A549 (cell line): ENCODE data around the gene B3GLCT. TPM values are rescaled to one million over a fixed set of nuclear protein-coding genes. Genes with fewer than 3 reads are reported as not detected.
A peak's percentile ranks its signal among the peaks of the same experiment; 100 is the strongest.

Experiments used
- ATAC-seq, 2 experiments: fragments of 200-7000 bp in 1 of 2; fragments of >200 bp in 1 of 2; cut with Nextera tagmentation in 1 of 2; cut with Tn5 transposase in 1 of 2; 3 replicates each; pipeline versions ENCODE4 v1.8.0 to v1.9.1; 2018 to 2020; ENCODE audit warnings: mild to moderate bottlenecking in 1 of 2, moderate library complexity in 1 of 2
- CTCF ChIA-PET: fragments of 300-600 bp; sonication (Branson Sonifier 250); formaldehyde crosslinking; extraction: SDS; loops from one replicate; lab custom pipeline; 2021; ENCODE audit warnings: antibody characterized with exemption, inconsistent platforms; lab: Yijun Ruan, JAX
- POLR2A ChIA-PET: fragments of 350-600 bp; formaldehyde crosslinking; extraction: SDS; loops from one replicate; lab custom pipeline; 2021; ENCODE audit warnings: antibody characterized with exemption, inconsistent platforms; lab: Yijun Ruan, JAX
- DNase-seq, 2 experiments: peaks; one replicate each; pipeline versions ENCODE4 v3.0.0 to v3.0.0-alpha.2; 2011 to 2016; ENCODE audit warnings: low read depth in 1 of 2, low spot score in 1 of 2
- FAIRE-seq: peaks from 2 replicates; lab custom pipeline; 2011; peaks lifted over from hg19 to GRCh38; lab: Jason Lieb, UNC
- H3K27ac ChIP-seq, 2 experiments: fragments of >200 bp; sonication (Bioruptor Twin); formaldehyde crosslinking; 3 replicates each; pipeline ENCODE4 v1.5.1; 2016 to 2017
- H3K4me1 ChIP-seq: fragments of >200 bp; sonication (Bioruptor Twin); formaldehyde crosslinking; 3 replicates; pipeline ENCODE4 v1.6.1; 2016
- H3K4me2 ChIP-seq: fragments of >200 bp; sonication (Bioruptor Twin); formaldehyde crosslinking; 3 replicates; pipeline ENCODE4 v1.6.1; 2016
- H3K4me3 ChIP-seq: fragments of >200 bp; sonication (Bioruptor Twin); formaldehyde crosslinking; 3 replicates; pipeline ENCODE4 v1.5.1; 2016
- H3K9me3 ChIP-seq: fragments of >200 bp; sonication (Bioruptor Twin); formaldehyde crosslinking; 3 replicates; pipeline ENCODE4 v1.6.1; 2016
- ATOH8 ChIP-seq: fragments of 250-450 bp; sonication (Bioruptor Pico); IDR thresholded peaks from 2 replicates; pipeline ENCODE4 v1.5.0; 2020; ENCODE audit warnings: low read depth, mild to moderate bottlenecking, moderate library complexity
- CEBPB ChIP-seq, 2 experiments: fragments of >200 bp in 1 of 2; sonication (Bioruptor Twin) in 1 of 2; formaldehyde crosslinking in 1 of 2; IDR thresholded peaks; 2 replicates each; pipeline ENCODE4 v1.6.1; 2012 to 2016
- CHD4 ChIP-seq: fragments of 200-600 bp; sonication (generic); IDR thresholded peaks from 2 replicates; pipeline ENCODE4 v1.6.1; 2016; ENCODE audit warnings: antibody characterized with exemption, mild to moderate bottlenecking, borderline replicate concordance
- EP300 ChIP-seq, 2 experiments: fragments of >200 bp; sonication (Bioruptor Twin); formaldehyde crosslinking; IDR thresholded peaks; 2 replicates in 1 of 2; 3 replicates in 1 of 2; pipeline ENCODE4 v1.6.1; 2016 to 2017
- FOSL2 ChIP-seq, 2 experiments: fragments of 450-650 bp in 1 of 2; fragments of >200 bp in 1 of 2; sonication (Bioruptor Twin) in 1 of 2; formaldehyde crosslinking; IDR thresholded peaks; 2 replicates each; pipeline versions ENCODE4 v1.5.0 to v1.6.1; 2016 to 2020; ENCODE audit warnings: mild to moderate bottlenecking in 1 of 2, moderate library complexity in 1 of 2
- HDAC2 ChIP-seq: fragments of 200-600 bp; sonication (generic); IDR thresholded peaks from 2 replicates; pipeline ENCODE4 v1.6.1; 2016
- HEYL ChIP-seq: fragments of 250-450 bp; sonication (Bioruptor Pico); IDR thresholded peaks from 2 replicates; pipeline ENCODE4 v1.8.0; 2021; ENCODE audit warnings: mild to moderate bottlenecking, moderate library complexity
- HMGXB4 ChIP-seq: fragments of 250-450 bp; sonication (Bioruptor Pico); IDR thresholded peaks from 2 replicates; pipeline ENCODE4 v1.5.0; 2021; ENCODE audit warnings: mild to moderate bottlenecking, moderate library complexity, borderline replicate concordance
- HOXA7 ChIP-seq: fragments of 250-450 bp; sonication (Bioruptor Pico); IDR thresholded peaks from 2 replicates; pipeline ENCODE4 v1.5.0; 2020; ENCODE audit warnings: mild to moderate bottlenecking, moderate library complexity
- HOXB13 ChIP-seq: fragments of 250-450 bp; sonication (Bioruptor Pico); IDR thresholded peaks from 2 replicates; pipeline ENCODE4 v1.5.0; 2020; ENCODE audit warnings: low read depth, mild to moderate bottlenecking, moderate library complexity
- HOXB5 ChIP-seq: fragments of 250-450 bp; sonication (Bioruptor Pico); IDR thresholded peaks from 2 replicates; pipeline ENCODE4 v1.5.0; 2020; ENCODE audit warnings: mild to moderate bottlenecking, moderate library complexity
- JUN ChIP-seq, 2 experiments: fragments of >200 bp; sonication (Bioruptor Twin); formaldehyde crosslinking; IDR thresholded peaks; 2 replicates in 1 of 2; 3 replicates in 1 of 2; pipeline ENCODE4 v1.6.1; 2016 to 2017
- MAX ChIP-seq: IDR thresholded peaks from 2 replicates; pipeline ENCODE4 v1.6.1; 2012
- MYC ChIP-seq: IDR thresholded peaks from 2 replicates; pipeline ENCODE4 v1.6.1; 2012; ENCODE audit warnings: mild to moderate bottlenecking, inconsistent platforms, low read length, improper control_type of control experiment, borderline replicate concordance
- NPAS2 ChIP-seq: fragments of 250-450 bp; sonication (Bioruptor Pico); IDR thresholded peaks from 2 replicates; pipeline ENCODE4 v1.8.0; 2022; ENCODE audit warnings: mild to moderate bottlenecking, moderate library complexity, borderline replicate concordance
- NR3C1 ChIP-seq: fragments of >200 bp; sonication (Bioruptor Twin); formaldehyde crosslinking; IDR thresholded peaks from 3 replicates; pipeline ENCODE4 v1.6.1; 2017
- RAD21 ChIP-seq, 2 experiments: fragments of >200 bp in 1 of 2; sonication (Bioruptor Twin) in 1 of 2; formaldehyde crosslinking in 1 of 2; IDR thresholded peaks in 1 of 2; conservative IDR thresholded peaks in 1 of 2; 2 replicates in 1 of 2; 3 replicates in 1 of 2; pipeline ENCODE4 v1.6.1; 2012 to 2018; ENCODE audit warnings: inconsistent platforms in 1 of 2
- RCOR1 ChIP-seq: fragments of 150-350 bp; IDR thresholded peaks from 2 replicates; pipeline ENCODE4 v1.6.1; 2014; ENCODE audit warnings: antibody characterized with exemption, low read length, low read depth
- RNF2 ChIP-seq: fragments of 200-600 bp; sonication (generic); IDR thresholded peaks from 2 replicates; pipeline ENCODE4 v1.6.1; 2016; ENCODE audit warnings: low read depth, mild to moderate bottlenecking, antibody characterized with exemption, moderate library complexity, borderline replicate concordance
- SREBF2 ChIP-seq: fragments of 450-650 bp; IDR thresholded peaks from 2 replicates; pipeline ENCODE4 v1.6.1; 2014; ENCODE audit warnings: mild to moderate bottlenecking, moderate library complexity
- TP53 ChIP-seq: fragments of 250-450 bp; sonication (Bioruptor Pico); IDR thresholded peaks from 2 replicates; pipeline ENCODE4 v1.5.0; 2021; ENCODE audit warnings: mild to moderate bottlenecking, moderate library complexity
- ZC3H11A ChIP-seq: fragments of 450-650 bp; IDR thresholded peaks from 2 replicates; pipeline ENCODE4 v1.6.1; 2014; ENCODE audit warnings: antibody characterized with exemption, mild to moderate bottlenecking
- ZFP36 ChIP-seq: fragments of 450-650 bp; IDR thresholded peaks from 2 replicates; pipeline ENCODE4 v1.6.1; 2014; ENCODE audit warnings: borderline replicate concordance; ENCODE audit not compliant: partially characterized antibody
- WGBS: methylation state at CpG from one replicate; pipeline ENCODE4 v1.1.6; 2017; ENCODE audit errors: missing lambda C conversion rate; 5-methylcytosine and 5-hydroxymethylcytosine counted together
- polyA plus RNA-seq, 4 experiments: library from polyadenylated mRNA; depleted of rRNA in 3 of 4; stranded (reverse); fragments of >200 nt; fragmentation: RNase III in 1 of 4; extraction: RNeasy Plus Mini Kit Qiagen cat#74134 plus additional on column Dnase treatment in 1 of 4; gene quantifications; 2 replicates in 3 of 4; 3 replicates in 1 of 4; pipeline ENCODE4 v1.2.3, GENCODE V29; 2011 to 2017
- TF ChIP-seq, protein P1 (sequence below): fragments of 150-350 bp; IDR thresholded peaks from 2 replicates; pipeline ENCODE4 v1.6.1; 2014; ENCODE audit warnings: low read depth, mild to moderate bottlenecking, low read length
- TF ChIP-seq, protein P2 (sequence below): fragments of >200 bp; sonication (Bioruptor Twin); formaldehyde crosslinking; IDR thresholded peaks from 3 replicates; pipeline ENCODE4 v1.5.1; 2016
- TF ChIP-seq, protein P3 (sequence below): IDR thresholded peaks from 2 replicates; pipeline ENCODE4 v1.6.1; 2012
- TF ChIP-seq, protein P4 (sequence below): fragments of 450-650 bp; IDR thresholded peaks from 2 replicates; pipeline ENCODE4 v1.6.1; 2014; ENCODE audit warnings: antibody characterized with exemption

B3GLCT gene
- polyA plus RNA-seq, 2 of the 4 experiments (the other 2 are of a cell fraction): 4.5 to 6.6 TPM

DNA sequence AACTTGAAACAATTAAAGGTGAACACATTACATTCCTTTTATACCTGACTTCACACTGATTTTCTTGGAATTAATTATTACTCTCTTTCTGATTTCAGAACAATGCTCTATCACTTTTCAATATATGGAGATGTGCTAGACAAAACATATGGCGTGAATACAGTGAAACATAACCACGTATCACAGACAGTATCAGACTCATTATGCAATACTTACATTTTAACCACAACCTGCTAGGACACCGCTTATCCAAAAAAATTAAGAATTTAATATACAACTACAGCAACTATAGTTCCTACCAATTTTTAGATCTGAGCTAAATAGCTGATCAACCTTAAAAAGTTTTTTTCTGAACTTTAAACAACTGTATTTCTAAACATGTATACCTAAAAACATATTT is 47.9 kb upstream of the B3GLCT start:
- no peak overlapping the region for H3K27ac ChIP-seq
- FAIRE-seq: no peak
- POLR2A ChIA-PET: no interaction called here

GRCh38 chr13:31154939-31155338 is 44.8 kb upstream of the B3GLCT start:
- Histone ChIP-seq H3K4me1 (peaks cover 38% of the 10 kb centered on the region), H3K27ac (no peak overlapping the region), H3K4me3 (no peak overlapping the region), H3K4me2 (peak overlapping the region; percentile 13; the same call in 1 of the 3 replicates), H3K9me3 (no peaks in the 10 kb centered on the region)
- no peak for FAIRE-seq
- no peak for TF ChIP-seq HOXB5 (CRISPR knock-in tag)
- no peak for TF ChIP-seq TP53 (CRISPR knock-in tag)
- no peak for TF ChIP-seq HDAC2
- TF ChIP-seq, protein P1, sequence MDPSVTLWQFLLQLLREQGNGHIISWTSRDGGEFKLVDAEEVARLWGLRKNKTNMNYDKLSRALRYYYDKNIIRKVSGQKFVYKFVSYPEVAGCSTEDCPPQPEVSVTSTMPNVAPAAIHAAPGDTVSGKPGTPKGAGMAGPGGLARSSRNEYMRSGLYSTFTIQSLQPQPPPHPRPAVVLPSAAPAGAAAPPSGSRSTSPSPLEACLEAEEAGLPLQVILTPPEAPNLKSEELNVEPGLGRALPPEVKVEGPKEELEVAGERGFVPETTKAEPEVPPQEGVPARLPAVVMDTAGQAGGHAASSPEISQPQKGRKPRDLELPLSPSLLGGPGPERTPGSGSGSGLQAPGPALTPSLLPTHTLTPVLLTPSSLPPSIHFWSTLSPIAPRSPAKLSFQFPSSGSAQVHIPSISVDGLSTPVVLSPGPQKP: no peak
- TF ChIP-seq HMGXB4: no peak
- TF ChIP-seq MYC: no peak
- no peak for TF ChIP-seq RNF2
- ATAC-seq: no peak
- CTCF ChIA-PET: no interaction called here
- 89% methylated on average over 2 of the region's 2 CpGs for WGBS
- POLR2A ChIA-PET: no interaction called here
- DNase-seq: no peak

More for the DNA sequence above, 47.9 kb upstream of the B3GLCT start:
- 90% methylated on average over 3 of the region's 3 CpGs for WGBS
- CTCF ChIA-PET: no interaction called here
- no peak for DNase-seq
- no peak overlapping the region for H3K4me2 ChIP-seq
- no peaks in the 10 kb centered on the region for H3K9me3 ChIP-seq
- H3K4me3 ChIP-seq: no peak overlapping the region
- ATAC-seq: no peak
- H3K4me1 ChIP-seq: peaks cover 14% of the 10 kb centered on the region; the same call in 2 of the 3 replicates
- peak; percentile 72 to 82; a peak in 3 of 4 replicates for TF ChIP-seq CEBPB (IDR thresholded peaks at IDR 0.05)
- no peak for TF ChIP-seq RAD21 (conservative IDR thresholded peaks at IDR 0.05 in 1 of 2, IDR thresholded peaks at IDR 0.05 in 1 of 2)

DNA sequence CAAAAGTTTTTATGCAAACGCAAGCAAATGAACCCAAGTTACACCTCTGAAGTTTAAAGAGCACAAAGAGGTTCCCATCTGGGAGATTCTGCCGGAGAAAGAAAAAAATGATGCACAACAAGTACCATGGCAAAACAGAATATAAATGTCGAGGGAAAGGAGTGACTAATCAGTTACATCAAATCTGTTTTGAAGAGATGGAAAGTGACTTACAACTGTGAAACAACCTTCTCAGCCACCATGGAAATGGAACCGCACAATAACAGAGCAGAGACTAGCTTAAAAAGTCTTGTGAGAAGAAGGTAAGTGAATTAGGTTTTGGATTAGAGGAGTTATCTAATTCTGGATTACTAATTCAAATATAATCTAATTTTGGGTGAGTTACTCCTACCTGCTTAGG is 40.5 kb upstream of the B3GLCT start:
- H3K27ac ChIP-seq: peak overlapping the region in 1 of 2 experiments; percentile 38; a peak in 1 of 6 replicates
- FAIRE-seq (no peak), DNase-seq (no peak), ATAC-seq (no peak)
- H3K4me1 ChIP-seq: peaks cover 43% of the 10 kb centered on the region
- ChIA-PET POLR2A (no interaction called here), CTCF (interaction anchor here (1.4 kb wide), 1 partner anchor 12 kb away, joined by 3 read pairs; no protein-coding TSS in a partner anchor)
- H3K4me3 ChIP-seq: peak overlapping the region; percentile 84
- 22% methylated on average over 4 of the region's 4 CpGs for WGBS
- no peaks in the 10 kb centered on the region for H3K9me3 ChIP-seq
- peak overlapping the region; percentile 81 for H3K4me2 ChIP-seq
- TF ChIP-seq, protein P2, sequence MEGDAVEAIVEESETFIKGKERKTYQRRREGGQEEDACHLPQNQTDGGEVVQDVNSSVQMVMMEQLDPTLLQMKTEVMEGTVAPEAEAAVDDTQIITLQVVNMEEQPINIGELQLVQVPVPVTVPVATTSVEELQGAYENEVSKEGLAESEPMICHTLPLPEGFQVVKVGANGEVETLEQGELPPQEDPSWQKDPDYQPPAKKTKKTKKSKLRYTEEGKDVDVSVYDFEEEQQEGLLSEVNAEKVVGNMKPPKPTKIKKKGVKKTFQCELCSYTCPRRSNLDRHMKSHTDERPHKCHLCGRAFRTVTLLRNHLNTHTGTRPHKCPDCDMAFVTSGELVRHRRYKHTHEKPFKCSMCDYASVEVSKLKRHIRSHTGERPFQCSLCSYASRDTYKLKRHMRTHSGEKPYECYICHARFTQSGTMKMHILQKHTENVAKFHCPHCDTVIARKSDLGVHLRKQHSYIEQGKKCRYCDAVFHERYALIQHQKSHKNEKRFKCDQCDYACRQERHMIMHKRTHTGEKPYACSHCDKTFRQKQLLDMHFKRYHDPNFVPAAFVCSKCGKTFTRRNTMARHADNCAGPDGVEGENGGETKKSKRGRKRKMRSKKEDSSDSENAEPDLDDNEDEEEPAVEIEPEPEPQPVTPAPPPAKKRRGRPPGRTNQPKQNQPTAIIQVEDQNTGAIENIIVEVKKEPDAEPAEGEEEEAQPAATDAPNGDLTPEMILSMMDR: no peak
- TF ChIP-seq, protein P3, sequence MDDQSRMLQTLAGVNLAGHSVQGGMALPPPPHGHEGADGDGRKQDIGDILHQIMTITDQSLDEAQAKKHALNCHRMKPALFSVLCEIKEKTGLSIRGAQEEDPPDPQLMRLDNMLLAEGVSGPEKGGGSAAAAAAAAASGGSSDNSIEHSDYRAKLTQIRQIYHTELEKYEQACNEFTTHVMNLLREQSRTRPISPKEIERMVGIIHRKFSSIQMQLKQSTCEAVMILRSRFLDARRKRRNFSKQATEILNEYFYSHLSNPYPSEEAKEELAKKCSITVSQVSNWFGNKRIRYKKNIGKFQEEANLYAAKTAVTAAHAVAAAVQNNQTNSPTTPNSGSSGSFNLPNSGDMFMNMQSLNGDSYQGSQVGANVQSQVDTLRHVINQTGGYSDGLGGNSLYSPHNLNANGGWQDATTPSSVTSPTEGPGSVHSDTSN: no peak
- TF ChIP-seq, protein P4, sequence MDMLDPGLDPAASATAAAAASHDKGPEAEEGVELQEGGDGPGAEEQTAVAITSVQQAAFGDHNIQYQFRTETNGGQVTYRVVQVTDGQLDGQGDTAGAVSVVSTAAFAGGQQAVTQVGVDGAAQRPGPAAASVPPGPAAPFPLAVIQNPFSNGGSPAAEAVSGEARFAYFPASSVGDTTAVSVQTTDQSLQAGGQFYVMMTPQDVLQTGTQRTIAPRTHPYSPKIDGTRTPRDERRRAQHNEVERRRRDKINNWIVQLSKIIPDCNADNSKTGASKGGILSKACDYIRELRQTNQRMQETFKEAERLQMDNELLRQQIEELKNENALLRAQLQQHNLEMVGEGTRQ: no peak
- TF ChIP-seq MYC (no peak), HOXA7 (CRISPR knock-in tag) (no peak), EP300 (IDR thresholded peaks at IDR 0.05) (no peak), JUN (IDR thresholded peaks at IDR 0.05) (no peak), HOXB13 (CRISPR knock-in tag) (no peak), SREBF2 (no peak), ZC3H11A (no peak), NR3C1 (no peak), CHD4 (no peak), MAX (no peak), ATOH8 (CRISPR knock-in tag) (no peak), HEYL (CRISPR knock-in tag) (no peak), NPAS2 (no peak), FOSL2 (IDR thresholded peaks at IDR 0.05) (no peak), FOSL2 (CRISPR knock-in tag; IDR thresholded peaks at IDR 0.05) (no peak), ZFP36 (no peak), RCOR1 (no peak)
